PC-3 (cell line): Measurements from ENCODE around the gene NPTX2.

Experiments used
- EZH2 ChIP-seq: fragments of 300-600 bp; sonication (generic); IDR thresholded peaks from one replicate; pipeline ENCODE4 v1.6.1; 2017; ENCODE audit warnings: antibody characterized with exemption, mild to moderate bottlenecking, low read length; ENCODE audit not compliant: unreplicated experiment
- EZH2phosphoT487 ChIP-seq: fragments of 300-600 bp; sonication (generic); IDR thresholded peaks from 2 replicates; pipeline ENCODE4 v1.6.1; 2018; ENCODE audit warnings: mild to moderate bottlenecking, antibody characterized with exemption, low read length, borderline replicate concordance
- TF ChIP-seq, protein P1 (sequence below): fragments of 300-600 bp; sonication (generic); conservative IDR thresholded peaks from 2 replicates; pipeline ENCODE4 v1.5.1; 2017; ENCODE audit warnings: antibody characterized with exemption, low read depth, mild to moderate bottlenecking, low read length

DNA sequence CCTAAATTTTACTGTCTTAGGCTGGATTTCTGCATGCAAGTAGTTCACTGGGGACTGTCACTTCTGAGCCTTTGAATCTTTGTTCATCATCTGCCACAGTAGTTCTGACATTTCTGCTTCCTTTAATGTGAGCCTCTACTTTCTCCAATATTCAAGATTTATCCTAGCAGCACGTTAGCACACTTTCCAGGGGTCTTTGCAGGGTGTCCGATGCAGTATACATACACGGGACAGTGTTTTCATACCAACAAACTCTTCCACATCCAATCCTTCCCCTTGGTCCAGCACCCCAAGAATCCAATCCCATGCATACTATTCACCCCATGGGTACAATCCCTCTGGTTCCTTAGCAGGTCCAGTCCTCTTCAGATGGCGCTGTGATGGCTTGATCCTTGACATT lies 22.7 kb upstream of the NPTX2 start:
- TF ChIP-seq, protein P1, sequence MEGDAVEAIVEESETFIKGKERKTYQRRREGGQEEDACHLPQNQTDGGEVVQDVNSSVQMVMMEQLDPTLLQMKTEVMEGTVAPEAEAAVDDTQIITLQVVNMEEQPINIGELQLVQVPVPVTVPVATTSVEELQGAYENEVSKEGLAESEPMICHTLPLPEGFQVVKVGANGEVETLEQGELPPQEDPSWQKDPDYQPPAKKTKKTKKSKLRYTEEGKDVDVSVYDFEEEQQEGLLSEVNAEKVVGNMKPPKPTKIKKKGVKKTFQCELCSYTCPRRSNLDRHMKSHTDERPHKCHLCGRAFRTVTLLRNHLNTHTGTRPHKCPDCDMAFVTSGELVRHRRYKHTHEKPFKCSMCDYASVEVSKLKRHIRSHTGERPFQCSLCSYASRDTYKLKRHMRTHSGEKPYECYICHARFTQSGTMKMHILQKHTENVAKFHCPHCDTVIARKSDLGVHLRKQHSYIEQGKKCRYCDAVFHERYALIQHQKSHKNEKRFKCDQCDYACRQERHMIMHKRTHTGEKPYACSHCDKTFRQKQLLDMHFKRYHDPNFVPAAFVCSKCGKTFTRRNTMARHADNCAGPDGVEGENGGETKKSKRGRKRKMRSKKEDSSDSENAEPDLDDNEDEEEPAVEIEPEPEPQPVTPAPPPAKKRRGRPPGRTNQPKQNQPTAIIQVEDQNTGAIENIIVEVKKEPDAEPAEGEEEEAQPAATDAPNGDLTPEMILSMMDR: no peak
- TF ChIP-seq EZH2 (no peak), EZH2phosphoT487 (no peak)
